Subcutaneous adipose tissue (tissue), 4 donors: Measurements from ENCODE around the gene OLR1. TPM values are rescaled to one million over a fixed set of nuclear protein-coding genes. Genes with fewer than 3 reads are reported as not detected.

Experiments
- total RNA-seq, 4 donors: library from RNA; depleted of rRNA; stranded (reverse); fragments of >200 nt; gene quantifications; one replicate each; pipeline ENCODE4 v1.1.0, GENCODE V29; 2016
- TF ChIP-seq, protein P1 (sequence below): fragments of 450-650 bp; IDR thresholded peaks from one replicate; pipeline ENCODE4 v1.5.1; 2016; ENCODE audit warnings: low read depth, mild to moderate bottlenecking, control low read depth, antibody characterized with exemption, moderate library complexity

OLR1 gene
- total RNA-seq, 4 donors from 2014 or later = 0.88 to 8.7 (median 3.3) TPM; not detected in 1

DNA sequence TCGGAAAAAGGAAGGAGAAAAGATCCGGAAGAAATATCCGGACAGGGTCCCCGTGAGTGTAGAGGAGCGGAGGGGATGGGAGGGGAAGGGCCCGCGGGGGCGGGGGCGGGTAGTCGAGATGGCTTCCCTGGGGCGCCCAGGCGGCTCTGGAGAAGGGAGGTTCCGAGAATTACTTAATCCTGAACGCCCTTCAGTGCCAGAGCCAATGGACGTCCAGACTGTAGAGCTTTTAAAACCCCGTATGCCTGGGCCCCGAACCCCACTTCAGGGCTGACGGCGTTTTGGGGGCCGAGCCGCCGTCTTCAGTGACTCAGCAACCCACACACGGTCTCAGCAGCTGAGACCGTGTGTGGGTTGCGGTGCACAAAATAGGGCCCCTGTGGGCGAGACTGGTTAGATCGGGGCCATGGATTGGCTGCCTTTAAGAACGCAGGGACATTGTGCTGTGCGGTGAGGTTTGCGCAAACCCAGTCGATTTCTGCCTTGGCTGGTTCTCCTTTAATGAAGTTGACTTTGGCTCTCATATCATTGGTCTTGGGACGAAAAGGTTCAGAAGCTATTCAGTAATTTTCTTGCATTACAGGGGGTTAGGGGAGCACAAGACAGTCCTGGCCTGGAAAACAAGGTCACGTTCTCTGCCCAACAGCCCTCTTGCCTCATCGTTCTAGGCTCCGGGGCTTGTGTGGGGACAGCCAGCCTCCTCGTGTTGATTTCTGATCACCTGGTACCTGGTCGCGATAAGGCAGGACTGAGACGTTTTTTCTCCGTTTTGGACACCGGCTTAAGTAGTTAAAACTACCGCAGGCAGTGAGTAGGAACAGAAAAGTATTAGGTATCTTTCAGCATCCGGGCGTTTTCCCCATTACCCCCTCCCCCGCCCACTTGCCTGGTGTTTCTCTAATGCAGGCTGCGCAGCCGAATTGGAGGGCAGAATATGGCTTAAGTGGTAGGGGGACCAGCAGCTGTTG, 41.5 kb upstream of the OLR1 start:
- TF ChIP-seq, protein P1, sequence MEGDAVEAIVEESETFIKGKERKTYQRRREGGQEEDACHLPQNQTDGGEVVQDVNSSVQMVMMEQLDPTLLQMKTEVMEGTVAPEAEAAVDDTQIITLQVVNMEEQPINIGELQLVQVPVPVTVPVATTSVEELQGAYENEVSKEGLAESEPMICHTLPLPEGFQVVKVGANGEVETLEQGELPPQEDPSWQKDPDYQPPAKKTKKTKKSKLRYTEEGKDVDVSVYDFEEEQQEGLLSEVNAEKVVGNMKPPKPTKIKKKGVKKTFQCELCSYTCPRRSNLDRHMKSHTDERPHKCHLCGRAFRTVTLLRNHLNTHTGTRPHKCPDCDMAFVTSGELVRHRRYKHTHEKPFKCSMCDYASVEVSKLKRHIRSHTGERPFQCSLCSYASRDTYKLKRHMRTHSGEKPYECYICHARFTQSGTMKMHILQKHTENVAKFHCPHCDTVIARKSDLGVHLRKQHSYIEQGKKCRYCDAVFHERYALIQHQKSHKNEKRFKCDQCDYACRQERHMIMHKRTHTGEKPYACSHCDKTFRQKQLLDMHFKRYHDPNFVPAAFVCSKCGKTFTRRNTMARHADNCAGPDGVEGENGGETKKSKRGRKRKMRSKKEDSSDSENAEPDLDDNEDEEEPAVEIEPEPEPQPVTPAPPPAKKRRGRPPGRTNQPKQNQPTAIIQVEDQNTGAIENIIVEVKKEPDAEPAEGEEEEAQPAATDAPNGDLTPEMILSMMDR = no peak

- TF ChIP-seq, protein P1 = no peak
Measured at GRCh38 chr12:10212739-10213131, 40.8 kb upstream of the OLR1 start, which contains the start of gene GABARAPL1. TSS of gene GABARAPL1 (plus strand) at chr12:10212877. CDS start at chr12:10213130, 253 bp downstream.

GRCh38 chr12:10211940-10212738, 40.2 kb upstream of the OLR1 start:
- TF ChIP-seq, protein P1 = no peak

DNA sequence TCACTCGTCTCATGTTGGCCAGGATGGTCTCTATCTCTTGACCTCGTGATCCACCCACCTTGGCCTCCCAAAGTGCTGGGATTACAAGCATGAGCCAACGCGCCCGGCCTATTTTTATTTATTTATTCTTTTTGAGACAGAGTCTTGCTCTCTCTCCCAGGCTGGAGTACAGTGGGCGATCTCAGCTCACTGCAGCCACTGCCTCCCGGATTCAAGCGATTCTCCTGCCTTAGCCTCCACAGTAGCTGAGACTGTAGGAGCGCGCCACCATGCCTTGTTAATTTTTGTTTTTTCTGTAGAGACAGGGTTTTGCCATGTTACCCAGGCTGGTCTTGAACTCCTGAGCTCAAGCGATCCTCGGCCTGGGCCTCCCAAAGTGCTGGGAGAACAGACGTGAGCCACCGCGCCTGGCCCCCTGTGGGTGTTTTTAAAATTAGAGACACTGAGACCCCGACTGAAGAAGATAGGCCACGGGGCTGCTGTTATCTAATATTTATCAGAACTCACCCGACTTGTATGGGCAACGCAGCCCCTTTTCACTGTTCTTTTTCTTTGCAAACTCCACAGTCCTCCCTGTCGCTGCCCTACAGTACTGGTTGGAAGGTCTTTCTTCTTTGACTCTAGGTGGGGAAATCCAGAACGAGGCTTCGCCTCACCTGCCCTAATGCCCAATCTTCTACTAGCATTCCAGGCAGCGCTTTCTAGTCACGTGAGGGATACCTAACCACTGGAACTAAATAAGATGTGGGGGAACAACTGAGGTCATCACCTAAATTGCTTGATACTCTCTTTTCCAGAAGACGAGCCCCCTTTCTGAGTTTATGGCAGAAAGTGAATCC, 39.4 kb upstream of the OLR1 start:
- TF ChIP-seq, protein P1 = no peak

- TF ChIP-seq, protein P1 = no peak
Measured at GRCh38 chr12:10210225-10210624, 38.3 kb upstream of the OLR1 start.

GRCh38 chr12:10207136-10207535, 35.2 kb upstream of the OLR1 start:
- TF ChIP-seq, protein P1 = no peak
